ENCODE results near the gene FBXO38. TPM values are rescaled to one million over a fixed set of nuclear protein-coding genes. Genes with fewer than 3 reads are reported as not detected.

The FBXO38 gene
- total RNA-seq, 1 donor from 2014 or later = 38.0 TPM

GRCh38 chr5:148491015-148491792, 107.4 kb downstream of the FBXO38 start:
- Histone ChIP-seq H3K4me3 (no peak overlapping the region), H3K27me3 (ENCODE audit: low read depth) (no peaks in the 10 kb centered on the region), H3K27ac (replicated peaks) (peak overlapping the region; percentile 59), H3K4me1 (peaks cover 26% of the 10 kb centered on the region), H3K36me3 (no peaks in the 10 kb centered on the region), H3K9me3 (replicated peaks) (no peaks in the 10 kb centered on the region)
- no peak for TF ChIP-seq CTCF (IDR thresholded peaks at IDR 0.05; ENCODE audit: borderline replicate concordance)
- intact Hi-C loops (cut with micrococcal nuclease) = no loop called here
- no peak for DNase-seq

GRCh38 chr5:148491793-148492184, 108.0 kb downstream of the FBXO38 start:
- peak overlapping the region; percentile 59 for H3K27ac ChIP-seq (replicated peaks)
- H3K27me3 ChIP-seq (ENCODE audit: low read depth) = no peaks in the 10 kb centered on the region
- no peaks in the 10 kb centered on the region for H3K9me3 ChIP-seq (replicated peaks)
- intact Hi-C loops (cut with micrococcal nuclease) = no loop called here
- H3K4me3 ChIP-seq = no peak overlapping the region
- no peak for DNase-seq
- TF ChIP-seq CTCF (IDR thresholded peaks at IDR 0.05; ENCODE audit: borderline replicate concordance) = no peak
- peaks cover 26% of the 10 kb centered on the region for H3K4me1 ChIP-seq
- no peaks in the 10 kb centered on the region for H3K36me3 ChIP-seq

- Histone ChIP-seq H3K36me3 (no peaks in the 10 kb centered on the region), H3K4me1 (peaks cover 26% of the 10 kb centered on the region), H3K27me3 (ENCODE audit: low read depth) (no peaks in the 10 kb centered on the region), H3K4me3 (no peak overlapping the region), H3K9me3 (replicated peaks) (no peaks in the 10 kb centered on the region), H3K27ac (replicated peaks) (no peak overlapping the region)
- no peak for DNase-seq
- TF ChIP-seq CTCF (IDR thresholded peaks at IDR 0.05; ENCODE audit: borderline replicate concordance) = no peak
- intact Hi-C loops (cut with micrococcal nuclease) = no loop called here
Observed at GRCh38 chr5:148492351-148492750, 108.6 kb downstream of the FBXO38 start.

Other genes with a start within 250 kb of the FBXO38 start
- not detected for gene SPINK14, start 215.4 kb upstream of the FBXO38 start, total RNA-seq
- gene SPINK6, start 180.9 kb upstream of the FBXO38 start, total RNA-seq = not detected
- gene MARCOL, start 145.4 kb upstream of the FBXO38 start, total RNA-seq = not detected
- gene SPINK13, start 115.2 kb upstream of the FBXO38 start, total RNA-seq = not detected
- not detected for gene SPINK7, start 71.5 kb upstream of the FBXO38 start, total RNA-seq
- gene SPINK9, start 48.4 kb upstream of the FBXO38 start, total RNA-seq = not detected